Activated CD8-positive, alpha-beta T cell treated with anti-CD3 and anti-CD28 coated beads, Interleukin-2, amount 10 ng/mL, durations not matched to agents 7 days and 5 days (primary cell): ENCODE results near the gene S100A5. TPM values are rescaled to one million over a fixed set of nuclear protein-coding genes. Genes with fewer than 3 reads are reported as not detected.
A peak's percentile ranks its signal among the peaks of the same experiment; 100 is the strongest.
"Not testable (repeated sequence)": the region's sequence is repeated elsewhere in the genome, so short reads cannot be mapped to it uniquely, and the experiment has no call there.

Source experiments
- ATAC-seq: fragments of 150-1000 bp; cut with Tn5 transposase; one replicate; pipeline ENCODE4 v1.10.0; 2021; ENCODE audit warnings: moderate library complexity
- CTCF ChIA-PET: fragments of 350-600 bp; sonication (Branson Sonifier 250); formaldehyde crosslinking; loops from one replicate; lab custom pipeline; 2021; ENCODE audit warnings: antibody characterized with exemption; lab: Charles Lee
- POLR2A ChIA-PET: fragments of 350-600 bp; sonication (Branson Sonifier 250); formaldehyde crosslinking; loops from one replicate; lab custom pipeline; 2021; ENCODE audit warnings: antibody characterized with exemption; lab: Charles Lee
- DNase-seq: peaks from one replicate; pipeline ENCODE4 v3.0.0-alpha.2; 2020
- H3K27ac Mint-ChIP-seq: one replicate; pipeline ENCODE4 v1.8.0; 2021; ENCODE audit warnings: mild to moderate bottlenecking, mixed read lengths
- H3K27me3 Mint-ChIP-seq: one replicate; pipeline ENCODE4 v1.8.0; 2021; ENCODE audit warnings: low read depth, mixed read lengths
- H3K36me3 Mint-ChIP-seq: one replicate; pipeline ENCODE4 v1.8.0; 2021; ENCODE audit warnings: low read depth, mixed read lengths
- H3K4me1 Mint-ChIP-seq: one replicate; pipeline ENCODE4 v1.8.0; 2021; ENCODE audit warnings: low read depth, mixed read lengths
- H3K4me3 Mint-ChIP-seq: one replicate; pipeline ENCODE4 v1.8.0; 2021; ENCODE audit warnings: mild to moderate bottlenecking, mixed read lengths
- H3K9me3 Mint-ChIP-seq: one replicate; pipeline ENCODE4 v1.8.0; 2022; ENCODE audit warnings: mixed read lengths; ENCODE audit not compliant: insufficient read depth
- total RNA-seq, 2 experiments: library from RNA; stranded (reverse); gene quantifications; one replicate each; pipeline ENCODE4 v1.2.3, GENCODE V29; 2021

The S100A5 gene
- total RNA-seq, 2 experiments from 2014 or later = 1.8 to 1.9 TPM

GRCh38 chr1:153567621-153568366 lies 27.1 kb upstream of the S100A5 start:
- POLR2A ChIA-PET = interaction anchor here (1.0 to 1.7 kb wide), 4 partner anchors 11 to 35 kb away, joined by 3 to 12 read pairs (median 6); partner anchors contain the start of gene S100A6

GRCh38 chr1:153566414-153567371 lies 26.0 kb upstream of the S100A5 start:
- H3K9me3 Mint-ChIP-seq = no peaks in the 10 kb centered on the region
- ChIA-PET POLR2A (interaction anchor here (1.1 to 2.0 kb wide), 7 partner anchors 21 to 67 kb away, joined by 4 to 16 read pairs (median 6); partner anchors contain the start of genes CHTOP, S100A4, S100A5 and S100A6), CTCF (interaction anchor here (0.7 to 8.3 kb wide), 8 partner anchors 22 to 214 kb away, joined by 4 to 106 read pairs (median 6); partner anchors contain the start of genes S100A4, S100A5 and S100A6)
- DNase-seq (peak; percentile 83), ATAC-seq (peak; percentile 82)
- no peaks in the 10 kb centered on the region for H3K36me3 Mint-ChIP-seq
- no peak overlapping the region for H3K4me3 Mint-ChIP-seq
- H3K4me1 Mint-ChIP-seq = peaks cover 38% of the 10 kb centered on the region
- H3K27ac Mint-ChIP-seq = peak overlapping the region; percentile 92
- H3K27me3 Mint-ChIP-seq = peaks cover 11% of the 10 kb centered on the region

More at GRCh38 chr1:153567621-153568366, 27.1 kb upstream of the S100A5 start:
- Mint-ChIP-seq H3K36me3 (no peaks in the 10 kb centered on the region), H3K4me3 (no peak overlapping the region), H3K4me1 (peaks cover 47% of the 10 kb centered on the region), H3K27ac (peak overlapping the region; percentile 6), H3K9me3 (no peaks in the 10 kb centered on the region), H3K27me3 (peaks cover 11% of the 10 kb centered on the region)
- CTCF ChIA-PET = interaction anchor here (0.6 to 7.4 kb wide), 27 partner anchors 8 to 378 kb away, joined by 3 to 245 read pairs (median 6); partner anchors contain the start of genes DENND4B, S100A1, S100A13 and S100A4
- DNase-seq = no peak
- ATAC-seq = no peak

- no peak within 1 kb of the TSS for H3K4me3 Mint-ChIP-seq
- peaks cover 8% of the 10 kb centered on the region for H3K27me3 Mint-ChIP-seq
- H3K36me3 Mint-ChIP-seq = no peaks in the 10 kb centered on the region
- CTCF ChIA-PET = interaction anchor here (0.6 to 8.3 kb wide), 9 partner anchors 21 to 213 kb away, joined by 3 to 106 read pairs (median 5); partner anchors contain the start of genes S100A4, S100A5 and S100A6
- H3K9me3 Mint-ChIP-seq = no peaks in the 10 kb centered on the region
- peaks cover 36% of the 10 kb centered on the region for H3K4me1 Mint-ChIP-seq
- no peak for DNase-seq
- H3K27ac Mint-ChIP-seq = peak within 1 kb of the TSS; percentile 95
- POLR2A ChIA-PET = interaction anchor here (1.1 to 2.0 kb wide), 7 partner anchors 20 to 68 kb away, joined by 4 to 16 read pairs (median 6); partner anchors contain the start of genes CHTOP, S100A4, S100A5 and S100A6
- ATAC-seq = peak; percentile 31
Measured at GRCh38 chr1:153565529-153566374, 25.0 kb upstream of the S100A5 start, which contains the start of gene S100A2. Gene S100A2, minus strand, starts transcription at chr1:153565844. Its CDS starts 1,967 bp downstream, at chr1:153563877.

GRCh38 chr1:153563991-153564390 lies 23.3 kb upstream of the S100A5 start:
- CTCF ChIA-PET = interaction anchor here (1.1 to 8.3 kb wide), 4 partner anchors 8 to 53 kb away, joined by 3 to 106 read pairs (median 36); partner anchors contain the start of gene S100A6
- POLR2A ChIA-PET = interaction anchor here (0.6 to 0.9 kb wide), 3 partner anchors 19 to 70 kb away, joined by 3 to 4 read pairs (median 3); no protein-coding TSS in a partner anchor
- Mint-ChIP-seq H3K4me1 (peaks cover 33% of the 10 kb centered on the region), H3K36me3 (no peaks in the 10 kb centered on the region), H3K4me3 (no peak overlapping the region), H3K27ac (no peak overlapping the region), H3K27me3 (no peaks in the 10 kb centered on the region), H3K9me3 (no peaks in the 10 kb centered on the region)
- ATAC-seq = no peak
- DNase-seq = no peak

GRCh38 chr1:153563483-153563901 lies 22.8 kb upstream of the S100A5 start:
- POLR2A ChIA-PET = interaction anchor here (0.6 to 0.9 kb wide), 3 partner anchors 18 to 71 kb away, joined by 3 to 4 read pairs (median 3); no protein-coding TSS in a partner anchor
- DNase-seq (no peak), ATAC-seq (no peak)
- Mint-ChIP-seq H3K27me3 (no peaks in the 10 kb centered on the region), H3K4me1 (peaks cover 29% of the 10 kb centered on the region), H3K9me3 (no peaks in the 10 kb centered on the region), H3K27ac (no peak overlapping the region), H3K36me3 (no peaks in the 10 kb centered on the region), H3K4me3 (no peak overlapping the region)
- CTCF ChIA-PET = interaction anchor here (1.1 to 8.3 kb wide), 4 partner anchors 9 to 53 kb away, joined by 3 to 106 read pairs (median 36); partner anchors contain the start of gene S100A6

- H3K27ac Mint-ChIP-seq, H3K9me3 Mint-ChIP-seq, H3K27me3 Mint-ChIP-seq, ATAC-seq, H3K36me3 Mint-ChIP-seq, DNase-seq, H3K4me3 Mint-ChIP-seq: not testable (repeated sequence)
- H3K4me1 Mint-ChIP-seq = peaks cover 18% of the 10 kb centered on the region
- ChIA-PET POLR2A (interaction anchor here (1.9 to 2.4 kb wide), 2 partner anchors 17 to 26 kb away, joined by 6 to 8 read pairs; partner anchors contain the start of gene S100A6), CTCF (interaction anchor here (1.4 to 8.3 kb wide), 4 partner anchors 9 to 51 kb away, joined by 4 to 106 read pairs (median 38); partner anchors contain the start of genes S100A4 and S100A6)
Measured at GRCh38 chr1:153562021-153562420, 21.3 kb upstream of the S100A5 start.

- no peaks in the 10 kb centered on the region for H3K9me3 Mint-ChIP-seq
- ChIA-PET CTCF (interaction anchor here (1.4 to 8.3 kb wide), 5 partner anchors 9 to 67 kb away, joined by 4 to 106 read pairs (median 8); partner anchors contain the start of genes S100A4 and S100A6), POLR2A (interaction anchor here (1.9 to 2.4 kb wide), 2 partner anchors 17 to 26 kb away, joined by 6 to 8 read pairs; partner anchors contain the start of gene S100A6)
- no peak for DNase-seq
- no peaks in the 10 kb centered on the region for H3K36me3 Mint-ChIP-seq
- no peak overlapping the region for H3K4me3 Mint-ChIP-seq
- H3K27ac Mint-ChIP-seq = no peak overlapping the region
- ATAC-seq = no peak
- H3K4me1 Mint-ChIP-seq = peaks cover 13% of the 10 kb centered on the region
- H3K27me3 Mint-ChIP-seq = no peaks in the 10 kb centered on the region
Measured at GRCh38 chr1:153561466-153561985, 20.8 kb upstream of the S100A5 start.

GRCh38 chr1:153560771-153561465 lies 20.2 kb upstream of the S100A5 start:
- no peak overlapping the region for H3K27ac Mint-ChIP-seq
- peaks cover 8% of the 10 kb centered on the region for H3K4me1 Mint-ChIP-seq
- ChIA-PET POLR2A (interaction anchor here (1.9 to 2.4 kb wide), 2 partner anchors 16 to 25 kb away, joined by 6 to 8 read pairs; partner anchors contain the start of gene S100A6), CTCF (interaction anchor here (0.8 to 8.3 kb wide), 7 partner anchors 8 to 67 kb away, joined by 3 to 106 read pairs (median 4); partner anchors contain the start of genes S100A4 and S100A6)
- no peaks in the 10 kb centered on the region for H3K36me3 Mint-ChIP-seq
- peaks cover 2% of the 10 kb centered on the region for H3K27me3 Mint-ChIP-seq
- no peak for ATAC-seq
- H3K4me3 Mint-ChIP-seq = no peak overlapping the region
- DNase-seq = no peak
- no peaks in the 10 kb centered on the region for H3K9me3 Mint-ChIP-seq

GRCh38 chr1:153560241-153560640 lies 19.5 kb upstream of the S100A5 start:
- peak overlapping the region; percentile 28 for H3K27ac Mint-ChIP-seq
- ChIA-PET CTCF (interaction anchor here (0.9 to 8.3 kb wide), 4 partner anchors 9 to 66 kb away, joined by 3 to 106 read pairs (median 36); partner anchors contain the start of gene S100A6), POLR2A (interaction anchor here (1.9 to 2.4 kb wide), 2 partner anchors 16 to 24 kb away, joined by 6 to 8 read pairs; partner anchors contain the start of gene S100A6)
- peaks cover under 1% of the 10 kb centered on the region for H3K4me1 Mint-ChIP-seq
- H3K27me3 Mint-ChIP-seq = peaks cover 2% of the 10 kb centered on the region
- ATAC-seq (no peak), DNase-seq (no peak)
- no peaks in the 10 kb centered on the region for H3K9me3 Mint-ChIP-seq
- H3K36me3 Mint-ChIP-seq = no peaks in the 10 kb centered on the region
- no peak overlapping the region for H3K4me3 Mint-ChIP-seq
